ENCODE measurements around the gene CD83. TPM values are rescaled to one million over a fixed set of nuclear protein-coding genes. Genes with fewer than 3 reads are reported as not detected.
"Not testable (repeated sequence)": the region's sequence is repeated elsewhere in the genome, so short reads cannot be mapped to it uniquely, and the experiment has no call there.

The CD83 gene
- total RNA-seq, 1 experiment from 2014 or later = 15.2 TPM

DNA sequence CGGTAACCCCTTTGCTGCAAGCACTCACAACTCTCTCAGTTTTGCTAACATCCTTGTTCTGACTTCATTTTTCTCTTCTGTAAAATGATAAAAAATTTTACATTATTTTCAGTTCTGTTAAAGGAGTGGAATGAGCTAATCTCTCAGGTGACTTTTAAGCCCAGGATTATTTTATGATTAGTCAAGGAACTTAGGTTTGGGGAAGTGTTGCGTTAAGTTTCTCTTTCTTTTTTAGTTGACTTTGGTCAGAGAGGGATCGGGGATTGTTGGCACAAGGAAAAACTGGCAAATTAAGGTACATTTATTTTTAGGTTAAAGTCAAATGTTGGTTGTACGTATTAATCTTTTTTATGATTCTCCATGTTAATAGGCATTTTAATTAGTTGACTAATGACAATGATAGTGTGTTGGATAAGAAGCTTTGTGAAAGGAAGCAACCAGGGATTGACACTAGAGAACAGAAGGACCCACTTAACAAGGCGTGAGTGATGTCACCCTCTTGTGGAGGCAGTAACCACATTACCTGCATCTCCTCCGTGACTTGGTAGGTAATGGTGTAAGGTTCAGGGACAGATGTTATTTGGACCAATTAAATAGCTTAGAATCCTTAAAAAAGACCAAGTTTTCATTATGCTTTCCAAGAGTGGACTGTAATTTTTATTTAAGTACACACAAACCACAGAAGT, 31.6 kb downstream of the CD83 start:
- no TSS peak for BruUV-seq (replicated peaks)
- ATAC-seq = no peak

DNA sequence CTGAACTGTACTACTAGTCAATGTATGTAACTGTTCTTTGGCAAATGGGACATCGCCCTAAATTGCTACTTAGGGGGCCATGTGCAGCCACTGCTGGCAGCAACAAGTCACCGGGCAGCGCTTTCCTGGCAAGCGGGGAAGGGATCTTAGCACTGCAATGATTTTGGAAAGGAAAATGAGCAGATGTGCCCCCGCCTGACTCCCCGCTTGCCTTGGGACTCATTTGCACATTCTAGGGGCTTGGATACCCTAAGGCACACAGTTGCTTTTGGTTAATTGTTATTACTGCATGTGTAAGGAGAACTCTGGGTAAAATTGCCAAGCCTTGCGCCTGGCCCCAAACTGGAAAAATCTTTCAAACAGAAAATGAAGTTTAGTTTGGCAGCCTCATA, 32.2 kb downstream of the CD83 start:
- intact Hi-C loops (cut with micrococcal nuclease) = no loop called here
- Histone ChIP-seq H3K9me2 (replicated peaks; ENCODE audit: low read length) (no peaks in the 10 kb centered on the region), H3K4me2 (ENCODE audit: low read length) (no peak overlapping the region), H2AFZ (ENCODE audit: low read length) (no peak overlapping the region), H3K27ac (ENCODE audit: low read length) (no peak overlapping the region), H3K4me1 (ENCODE audit: insufficient read depth, low read length) (no peaks in the 10 kb centered on the region), H3K27me3 (ENCODE audit: low read length) (no peaks in the 10 kb centered on the region), H3K4me3 (ENCODE audit: low read length) (no peak overlapping the region), H3K9ac (ENCODE audit: low read length) (no peak overlapping the region), H4K20me1 (ENCODE audit: low read length) (no peaks in the 10 kb centered on the region), H3K79me2 (ENCODE audit: low read length) (no peaks in the 10 kb centered on the region), H3K36me3 (ENCODE audit: low read depth, low read length) (no peaks in the 10 kb centered on the region), H3F3A (ENCODE audit: low read length, unreplicated experiment) (no peaks in the 10 kb centered on the region), H3K9me3 (ENCODE audit: low read length) (no peaks in the 10 kb centered on the region)
- ChIA-PET POLR2A (ENCODE audit: unreplicated experiment) (no interaction called here), CTCF (no interaction called here)
- DNase-seq (no peak), ATAC-seq (no peak)
- BruUV-seq (replicated peaks) = no TSS peak
- no peak for TF ChIP-seq EZH2phosphoT487 (IDR thresholded peaks at IDR 0.05; ENCODE audit: borderline replicate concordance, low read length)

More for the DNA sequence above, 31.6 kb downstream of the CD83 start:
- Histone ChIP-seq H3K9ac (ENCODE audit: low read length) (no peak overlapping the region), H3K36me3 (ENCODE audit: low read depth, low read length) (no peaks in the 10 kb centered on the region), H3K9me2 (replicated peaks; ENCODE audit: low read length) (no peaks in the 10 kb centered on the region), H3K9me3 (ENCODE audit: low read length) (no peaks in the 10 kb centered on the region), H3K4me2 (ENCODE audit: low read length) (no peak overlapping the region), H3K4me1 (ENCODE audit: insufficient read depth, low read length) (no peaks in the 10 kb centered on the region), H3K4me3 (ENCODE audit: low read length) (no peak overlapping the region), H3K79me2 (ENCODE audit: low read length) (no peaks in the 10 kb centered on the region), H4K20me1 (ENCODE audit: low read length) (no peaks in the 10 kb centered on the region), H3K27ac (ENCODE audit: low read length) (no peak overlapping the region), H3K27me3 (ENCODE audit: low read length) (no peaks in the 10 kb centered on the region), H3F3A (ENCODE audit: low read length, unreplicated experiment) (no peaks in the 10 kb centered on the region), H2AFZ (ENCODE audit: low read length) (no peak overlapping the region)
- ChIA-PET POLR2A (ENCODE audit: unreplicated experiment) (interaction anchor here (0.6 kb wide), 1 partner anchor 330 kb away, joined by 18 read pairs; no protein-coding TSS in a partner anchor), CTCF (no interaction called here)
- no peak for TF ChIP-seq CTCF (conservative IDR thresholded peaks at IDR 0.05; ENCODE audit: low read depth, low read length)
- TF ChIP-seq EZH2phosphoT487 (IDR thresholded peaks at IDR 0.05; ENCODE audit: borderline replicate concordance, low read length) = no peak
- TF ChIP-seq EZH2 (IDR thresholded peaks at IDR 0.05; ENCODE audit: low read length, unreplicated experiment) = no peak
- intact Hi-C loops (cut with micrococcal nuclease) = no loop called here
- no peak for DNase-seq

DNA sequence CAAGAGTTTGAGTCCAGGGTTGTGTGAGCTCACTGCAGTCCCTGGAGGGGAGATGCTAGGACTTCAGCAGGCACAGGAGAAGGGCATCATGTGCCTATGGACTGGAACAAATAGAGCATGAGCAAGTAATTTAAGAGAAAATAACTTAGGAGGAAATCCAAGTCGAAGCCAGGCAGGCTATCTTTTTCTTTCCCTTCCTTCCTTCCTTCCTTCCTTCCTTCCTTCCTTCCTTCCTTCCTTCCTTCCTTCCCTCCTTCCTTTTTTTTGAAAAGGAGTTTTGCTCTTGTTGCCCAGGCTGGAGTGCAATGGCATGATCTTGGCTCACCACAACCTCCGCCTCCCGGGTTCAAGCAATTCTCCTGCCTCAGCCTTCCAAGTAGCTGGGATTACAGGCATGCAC, 33.7 kb downstream of the CD83 start:
- H3K79me2 ChIP-seq (ENCODE audit: low read length); H3K9ac ChIP-seq (ENCODE audit: low read length); BruUV-seq (replicated peaks); H3K4me2 ChIP-seq (ENCODE audit: low read length); H3K9me3 ChIP-seq (ENCODE audit: low read length); H2AFZ ChIP-seq (ENCODE audit: low read length); H3K27ac ChIP-seq (ENCODE audit: low read length); H3K36me3 ChIP-seq (ENCODE audit: low read depth, low read length); H3K9me2 ChIP-seq (replicated peaks; ENCODE audit: low read length); H3K4me1 ChIP-seq (ENCODE audit: insufficient read depth, low read length); DNase-seq; H4K20me1 ChIP-seq (ENCODE audit: low read length); H3K4me3 ChIP-seq (ENCODE audit: low read length); POLR2A ChIA-PET (ENCODE audit: unreplicated experiment); H3F3A ChIP-seq (ENCODE audit: low read length, unreplicated experiment); ATAC-seq; intact Hi-C loops (cut with micrococcal nuclease); H3K27me3 ChIP-seq (ENCODE audit: low read length): not testable (repeated sequence)
- CTCF ChIA-PET = interaction anchor here (0.6 kb wide), 1 partner anchor 46 kb away, joined by 3 read pairs; no protein-coding TSS in a partner anchor
